HepG2 (cell line): ENCODE data around the gene GRIFIN. TPM values are rescaled to one million over a fixed set of nuclear protein-coding genes. Genes with fewer than 3 reads are reported as not detected.

Experiments
- ELF1 ChIP-seq: sonication (generic); formaldehyde crosslinking; IDR thresholded peaks from 2 replicates; pipeline ENCODE4 v1.4.0; 2020; ENCODE audit warnings: missing genetic modification reagents
- FOXA1 ChIP-seq, 2 experiments: fragments of 450-650 bp in 1 of 2; sonication (generic) in 1 of 2; formaldehyde crosslinking in 1 of 2; IDR thresholded peaks; 2 replicates each; pipeline versions ENCODE4 v1.4.0 to v1.6.1; 2016 to 2020; ENCODE audit warnings: missing genetic modification reagents in 1 of 2
- FOXC1 ChIP-seq: sonication (generic); formaldehyde crosslinking; IDR thresholded peaks from 2 replicates; pipeline ENCODE4 v1.8.0; 2022; ENCODE audit warnings: mild to moderate bottlenecking, missing genetic modification reagents, borderline replicate concordance
- GMEB1 ChIP-seq: sonication (generic); formaldehyde crosslinking; IDR thresholded peaks from 2 replicates; pipeline ENCODE4 v1.5.1; 2020; ENCODE audit warnings: missing genetic modification reagents, mild to moderate bottlenecking, borderline replicate concordance
- HBP1 ChIP-seq: IDR thresholded peaks from 2 replicates; pipeline ENCODE4 v1.6.1; 2016; ENCODE audit warnings: low read depth, control low read depth
- KMT2A ChIP-seq: sonication (generic); formaldehyde crosslinking; IDR thresholded peaks from 2 replicates; pipeline ENCODE4 v1.4.0; 2020; ENCODE audit warnings: missing genetic modification reagents
- LCORL ChIP-seq, 2 experiments: fragments of 450-650 bp in 1 of 2; sonication (generic) in 1 of 2; formaldehyde crosslinking in 1 of 2; IDR thresholded peaks; 2 replicates each; pipeline versions ENCODE4 v1.5.0 to v1.6.1; 2017 to 2020; ENCODE audit warnings: antibody characterized with exemption in 1 of 2, missing genetic modification reagents in 1 of 2
- MAF1 ChIP-seq: sonication (generic); formaldehyde crosslinking; IDR thresholded peaks from 2 replicates; pipeline ENCODE4 v1.5.0; 2020; ENCODE audit warnings: missing genetic modification reagents, borderline replicate concordance
- MAFF ChIP-seq: IDR thresholded peaks from 2 replicates; pipeline ENCODE4 v1.6.1; 2011; ENCODE audit warnings: low read depth, low read length, improper control_type of control experiment
- MAZ ChIP-seq, 2 experiments: sonication (generic) in 1 of 2; formaldehyde crosslinking in 1 of 2; IDR thresholded peaks; 2 replicates each; pipeline versions ENCODE4 v1.5.0 to v1.6.1; 2012 to 2020; ENCODE audit warnings: low read depth in 2 of 2, mild to moderate bottlenecking in 2 of 2, borderline replicate concordance in 1 of 2, improper control_type of control experiment in 1 of 2, low read length in 1 of 2, missing genetic modification reagents in 1 of 2, moderate library complexity in 1 of 2
- NFYC ChIP-seq: IDR thresholded peaks from 2 replicates; pipeline ENCODE4 v1.6.1; 2016; ENCODE audit warnings: missing genetic modification reagents, missing compliant biosample characterization
- POGZ ChIP-seq: sonication (generic); formaldehyde crosslinking; IDR thresholded peaks from 2 replicates; pipeline ENCODE4 v1.4.0; 2020; ENCODE audit warnings: mild to moderate bottlenecking, missing genetic modification reagents
- RBM22 ChIP-seq: fragments of 200-400 bp; formaldehyde crosslinking; optimal IDR thresholded peaks from 2 replicates; pipeline ENCODE3; 2017; ENCODE audit warnings: mild to moderate bottlenecking, low read length, moderate library complexity
- TAF15 ChIP-seq: fragments of 200-400 bp; formaldehyde crosslinking; IDR thresholded peaks from one replicate; pipeline ENCODE4 v1.6.1; 2018; ENCODE audit warnings: mild to moderate bottlenecking, low read depth, low read length; ENCODE audit not compliant: poor library complexity, severe bottlenecking
- TBX2 ChIP-seq: sonication (generic); formaldehyde crosslinking; IDR thresholded peaks from 2 replicates; pipeline ENCODE4 v1.5.0; 2020; ENCODE audit warnings: missing genetic modification reagents, mild to moderate bottlenecking, borderline replicate concordance
- TIGD3 ChIP-seq: sonication (generic); formaldehyde crosslinking; IDR thresholded peaks from 2 replicates; pipeline ENCODE4 v1.5.1; 2020; ENCODE audit warnings: mild to moderate bottlenecking, missing genetic modification reagents, borderline replicate concordance
- WIZ ChIP-seq: sonication (generic); formaldehyde crosslinking; IDR thresholded peaks from 2 replicates; pipeline ENCODE4 v1.5.1; 2020; ENCODE audit warnings: mild to moderate bottlenecking, missing genetic modification reagents
- ZNF33A ChIP-seq: sonication (generic); formaldehyde crosslinking; IDR thresholded peaks from 2 replicates; pipeline ENCODE4 v1.5.1; 2020; ENCODE audit warnings: missing genetic modification reagents, mild to moderate bottlenecking, moderate library complexity, borderline replicate concordance
- ZNF354B ChIP-seq: sonication (generic); formaldehyde crosslinking; IDR thresholded peaks from 2 replicates; pipeline ENCODE4 v1.8.0; 2022; ENCODE audit warnings: mild to moderate bottlenecking, missing genetic modification reagents
- ZNF468 ChIP-seq: sonication (generic); formaldehyde crosslinking; IDR thresholded peaks from 2 replicates; pipeline ENCODE4 v1.8.0; 2022; ENCODE audit warnings: mild to moderate bottlenecking, moderate library complexity, missing genetic modification reagents
- ZNF607 ChIP-seq: sonication (generic); formaldehyde crosslinking; IDR thresholded peaks from 2 replicates; pipeline ENCODE4 v1.5.1; 2020; ENCODE audit warnings: missing genetic modification reagents, mild to moderate bottlenecking, borderline replicate concordance
- ZNF678 ChIP-seq: sonication (generic); formaldehyde crosslinking; IDR thresholded peaks from 2 replicates; pipeline ENCODE4 v1.4.0; 2020; ENCODE audit warnings: mild to moderate bottlenecking, missing genetic modification reagents
- ZNF780A ChIP-seq: sonication (generic); formaldehyde crosslinking; IDR thresholded peaks from 2 replicates; pipeline ENCODE4 v1.8.0; 2022; ENCODE audit warnings: mild to moderate bottlenecking, missing genetic modification reagents, moderate library complexity
- ZNF792 ChIP-seq: IDR thresholded peaks from 2 replicates; pipeline ENCODE4 v1.6.1; 2016
- ZSCAN12 ChIP-seq: sonication (generic); formaldehyde crosslinking; IDR thresholded peaks from 2 replicates; pipeline ENCODE4 v1.9.0; 2021; ENCODE audit warnings: mild to moderate bottlenecking, missing genetic modification reagents
- ZSCAN20 ChIP-seq: sonication (generic); formaldehyde crosslinking; IDR thresholded peaks from 2 replicates; pipeline ENCODE4 v1.4.0; 2020; ENCODE audit warnings: missing genetic modification reagents, mild to moderate bottlenecking, borderline replicate concordance
- polyA plus RNA-seq, 8 experiments: library from polyadenylated mRNA; depleted of rRNA in 3 of 8; stranded (reverse) in 7 of 8; unstranded in 1 of 8; fragments of >200 nt; fragmentation: Illumina TruSeq in 4 of 8; extraction: Trizol in 4 of 8; gene quantifications; 2 replicates each; pipeline versions ENCODE4 v1.2.1 to v1.2.3, GENCODE V29; 2011 to 2016; ENCODE audit warnings: low read depth in 4 of 8, missing spikeins in 1 of 8, mixed read lengths in 1 of 8; ENCODE audit not compliant: insufficient read depth in 1 of 8
- total RNA-seq, 5 experiments: library from RNA; depleted of rRNA; stranded (reverse); fragments of >200 nt; fragmentation: Illumina TruSeq; extraction: Trizol; gene quantifications; 2 replicates each; pipeline ENCODE4 v1.2.3, GENCODE V29; 2016; ENCODE audit warnings: low read depth in 1 of 5

The GRIFIN gene
- total and polyA plus RNA-seq, 2 of the 13 experiments (the other 11 are each of a cell fraction or from before 2014, with no cell fraction given), result not detected

GRCh38 chr7:2510909-2511768 is 34.9 kb upstream of the GRIFIN start (continued):
- TF ChIP-seq KMT2A (CRISPR knock-in tag) (no peak), POGZ (CRISPR knock-in tag) (no peak), MAF1 (no peak), ZNF468 (CRISPR knock-in tag) (no peak), FOXC1 (0 out of 2 replicates have a peak, but pooled peaks have one; percentile 39), ZNF607 (no peak; the same call in 1 of the 2 replicates), ZNF33A (CRISPR knock-in tag) (no peak), MAFF (no peak), GMEB1 (CRISPR knock-in tag) (no peak), NFYC (no peak), ZNF354B (CRISPR knock-in tag) (no peak), LCORL (IDR thresholded peaks at IDR 0.05) (no peak), LCORL (CRISPR knock-in tag; IDR thresholded peaks at IDR 0.05) (peak; percentile 96), ZNF780A (CRISPR knock-in tag) (no peak), ELF1 (CRISPR knock-in tag) (no peak), WIZ (CRISPR knock-in tag) (no peak), MAZ (IDR thresholded peaks at IDR 0.05; ENCODE audit: borderline replicate concordance, low read depth, low read length) (no peak), MAZ (CRISPR knock-in tag; IDR thresholded peaks at IDR 0.05; ENCODE audit: low read depth) (peak; percentile 77), FOXA1 (IDR thresholded peaks at IDR 0.05) (no peak), FOXA1 (CRISPR knock-in tag; IDR thresholded peaks at IDR 0.05) (peak; percentile 96), ZNF678 (no peak), ZSCAN12 (CRISPR knock-in tag) (no peak), ZNF792 (no peak), RBM22 (no peak), TIGD3 (CRISPR knock-in tag) (no peak), HBP1 (no peak), TAF15 (no peak), TBX2 (no peak; the same call in 1 of the 2 replicates), ZSCAN20 (CRISPR knock-in tag) (no peak)
